Astrocyte (in vitro differentiated cells and primary cell): ENCODE data around the gene FOXR2.

ENCODE experiments used
- EZH2 ChIP-seq: IDR thresholded peaks from 2 replicates; pipeline ENCODE4 v1.6.1; 2012; ENCODE audit warnings: mild to moderate bottlenecking, low read length, inconsistent platforms; ENCODE audit not compliant: insufficient read depth
- TF ChIP-seq, protein P1 (sequence below): IDR thresholded peaks from 2 replicates; pipeline ENCODE4 v1.5.1; 2011; ENCODE audit warnings: low read depth, mild to moderate bottlenecking, inconsistent platforms, low read length, moderate library complexity; ENCODE audit not compliant: insufficient read depth

- TF ChIP-seq, protein P1, sequence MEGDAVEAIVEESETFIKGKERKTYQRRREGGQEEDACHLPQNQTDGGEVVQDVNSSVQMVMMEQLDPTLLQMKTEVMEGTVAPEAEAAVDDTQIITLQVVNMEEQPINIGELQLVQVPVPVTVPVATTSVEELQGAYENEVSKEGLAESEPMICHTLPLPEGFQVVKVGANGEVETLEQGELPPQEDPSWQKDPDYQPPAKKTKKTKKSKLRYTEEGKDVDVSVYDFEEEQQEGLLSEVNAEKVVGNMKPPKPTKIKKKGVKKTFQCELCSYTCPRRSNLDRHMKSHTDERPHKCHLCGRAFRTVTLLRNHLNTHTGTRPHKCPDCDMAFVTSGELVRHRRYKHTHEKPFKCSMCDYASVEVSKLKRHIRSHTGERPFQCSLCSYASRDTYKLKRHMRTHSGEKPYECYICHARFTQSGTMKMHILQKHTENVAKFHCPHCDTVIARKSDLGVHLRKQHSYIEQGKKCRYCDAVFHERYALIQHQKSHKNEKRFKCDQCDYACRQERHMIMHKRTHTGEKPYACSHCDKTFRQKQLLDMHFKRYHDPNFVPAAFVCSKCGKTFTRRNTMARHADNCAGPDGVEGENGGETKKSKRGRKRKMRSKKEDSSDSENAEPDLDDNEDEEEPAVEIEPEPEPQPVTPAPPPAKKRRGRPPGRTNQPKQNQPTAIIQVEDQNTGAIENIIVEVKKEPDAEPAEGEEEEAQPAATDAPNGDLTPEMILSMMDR: no peak
- no peak for TF ChIP-seq EZH2
Observed at GRCh38 chrX:55668084-55668483, 44.9 kb downstream of the FOXR2 start.
